Fibroblast of skin of back (primary cell): ENCODE results near the gene SH2B3.
"Not testable (repeated sequence)": the region's sequence is repeated elsewhere in the genome, so short reads cannot be mapped to it uniquely, and the experiment has no call there.

Source experiments
- DNase-seq: peaks from one replicate; pipeline ENCODE4 v3.0.0-alpha.2; 2013

Gene SH2B3

GRCh38 chr12:111444925-111445725, 39.4 kb downstream of the SH2B3 start:
- DNase-seq, result no peak

GRCh38 chr12:111445726-111446581, 40.2 kb downstream of the SH2B3 start:
- DNase-seq, result no peak

DNA sequence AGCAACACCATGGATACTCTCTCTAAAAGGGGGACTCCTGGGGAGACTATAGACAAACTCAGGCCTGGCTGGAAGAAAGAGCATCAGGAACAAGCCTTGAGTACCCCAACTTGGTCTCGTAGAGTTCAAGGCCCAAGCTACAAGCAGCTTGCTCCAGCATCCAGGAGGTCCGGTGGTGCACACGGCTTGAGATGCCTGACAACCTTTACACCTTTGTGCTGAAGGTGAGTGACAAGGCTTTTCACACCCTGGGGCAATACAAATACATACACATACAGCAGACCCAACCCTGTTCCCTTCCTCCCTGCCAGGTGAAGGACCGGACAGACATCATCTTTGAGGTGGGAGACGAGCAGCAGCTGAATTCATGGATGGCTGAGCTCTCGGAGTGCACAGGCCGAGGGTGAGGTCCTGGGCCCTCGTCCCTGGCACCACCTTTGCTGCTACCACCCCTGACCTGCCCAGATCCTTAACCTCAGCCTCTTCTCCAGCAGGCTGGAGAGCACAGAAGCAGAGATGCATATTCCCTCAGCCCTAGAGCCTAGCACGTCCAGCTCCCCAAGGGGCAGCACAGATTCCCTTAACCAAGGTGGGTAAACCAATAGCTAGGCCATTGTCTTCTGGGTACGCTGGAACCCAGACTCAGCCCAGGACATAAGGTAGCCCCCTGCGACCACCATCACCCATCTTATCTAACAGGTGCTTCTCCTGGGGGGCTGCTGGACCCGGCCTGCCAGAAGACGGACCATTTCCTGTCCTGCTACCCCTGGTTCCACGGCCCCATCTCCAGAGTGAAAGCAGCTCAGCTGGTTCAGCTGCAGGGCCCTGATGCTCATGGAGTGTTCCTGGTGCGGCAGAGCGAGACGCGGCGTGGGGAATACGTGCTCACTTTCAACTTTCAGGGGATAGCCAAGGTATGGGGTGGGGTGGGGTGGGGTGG, 41.2 kb downstream of the SH2B3 start:
- DNase-seq, result no peak

DNA sequence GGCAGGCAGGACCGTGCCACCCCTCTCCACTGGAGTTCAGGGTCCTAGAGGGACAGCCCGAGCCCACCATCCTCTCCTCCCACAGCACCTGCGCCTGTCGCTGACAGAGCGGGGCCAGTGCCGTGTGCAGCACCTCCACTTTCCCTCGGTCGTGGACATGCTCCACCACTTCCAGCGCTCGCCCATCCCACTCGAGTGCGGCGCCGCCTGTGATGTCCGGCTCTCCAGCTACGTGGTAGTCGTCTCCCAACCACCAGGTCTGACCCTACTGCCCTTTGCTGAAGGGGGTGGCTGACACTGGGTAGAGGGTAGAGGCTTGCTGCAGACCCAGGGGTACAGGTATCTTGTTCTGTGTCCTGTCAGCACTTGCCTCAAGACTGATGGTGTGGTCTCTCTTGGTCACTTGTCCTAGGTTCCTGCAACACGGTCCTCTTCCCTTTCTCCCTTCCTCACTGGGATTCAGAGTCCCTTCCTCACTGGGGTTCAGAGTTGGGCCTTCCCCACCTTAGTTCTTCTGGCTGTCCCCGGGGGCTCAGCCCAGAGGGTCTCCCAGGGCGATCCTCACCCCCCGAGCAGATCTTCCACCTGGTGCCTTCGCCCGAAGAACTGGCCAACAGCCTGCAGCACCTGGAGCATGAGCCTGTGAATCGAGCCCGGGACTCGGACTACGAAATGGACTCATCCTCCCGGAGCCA, 42.0 kb downstream of the SH2B3 start:
- no peak for DNase-seq

DNA sequence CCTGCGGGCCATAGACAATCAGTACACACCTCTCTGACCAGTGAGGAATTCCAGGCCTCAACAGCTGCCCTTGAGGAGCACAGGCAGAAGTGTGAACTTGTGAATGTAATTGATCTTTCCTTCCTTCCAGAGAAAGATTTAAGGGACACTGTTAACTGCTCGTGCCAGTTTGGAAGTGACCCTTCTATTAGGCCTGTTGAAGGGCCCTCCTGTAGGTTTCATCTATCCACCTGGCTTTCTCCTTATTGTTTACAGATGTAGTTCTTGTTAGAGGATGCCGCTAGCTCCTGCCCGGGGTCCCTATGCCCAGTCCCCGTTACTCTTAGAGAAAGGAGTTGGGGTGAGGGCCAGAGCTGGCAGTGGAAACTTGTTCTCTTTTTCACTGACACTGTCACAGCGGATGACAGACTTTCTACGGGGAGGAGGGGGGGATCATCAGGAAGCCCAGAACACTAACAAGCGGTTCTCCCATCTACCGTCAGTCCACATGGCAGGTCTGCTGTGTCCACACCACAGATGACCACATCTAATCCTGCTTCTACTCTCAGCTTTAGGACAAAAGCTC, 42.6 kb downstream of the SH2B3 start:
- no peak for DNase-seq

- no peak for DNase-seq
Observed at GRCh38 chr12:111448846-111449790, 43.4 kb downstream of the SH2B3 start.

- no peak for DNase-seq
Observed at GRCh38 chr12:111450676-111451075, 45.0 kb downstream of the SH2B3 start.

- DNase-seq, result no peak
Observed at GRCh38 chr12:111451232-111451631, 45.5 kb downstream of the SH2B3 start.

DNA sequence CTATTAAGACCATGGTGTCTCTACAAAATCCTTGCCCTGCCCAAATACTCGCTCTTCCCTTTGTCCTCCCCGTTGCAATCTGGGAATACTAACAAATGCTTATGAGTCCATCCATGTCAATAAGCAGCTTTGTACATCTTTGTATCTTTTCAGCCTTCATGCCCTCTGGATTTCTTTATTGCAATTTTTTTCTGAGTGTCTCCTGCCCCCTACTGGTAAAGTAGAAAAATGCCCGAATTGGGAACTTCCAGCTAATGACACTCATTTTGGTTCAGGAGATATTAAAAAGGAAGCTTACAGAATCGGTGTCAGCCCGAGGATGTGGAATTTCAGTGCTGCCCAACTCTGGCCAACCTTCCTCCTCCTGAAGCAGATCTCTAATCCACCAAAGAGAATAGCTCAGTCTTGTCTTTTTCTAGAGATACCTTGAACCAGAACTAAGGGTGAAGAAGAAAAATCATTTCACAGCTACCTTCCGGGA, 46.0 kb downstream of the SH2B3 start:
- peak; percentile 59 for DNase-seq

GRCh38 chr12:111453071-111453989, 47.6 kb downstream of the SH2B3 start:
- no peak for DNase-seq

- DNase-seq, result no peak
Observed at GRCh38 chr12:111454311-111454710, 48.6 kb downstream of the SH2B3 start.

DNA sequence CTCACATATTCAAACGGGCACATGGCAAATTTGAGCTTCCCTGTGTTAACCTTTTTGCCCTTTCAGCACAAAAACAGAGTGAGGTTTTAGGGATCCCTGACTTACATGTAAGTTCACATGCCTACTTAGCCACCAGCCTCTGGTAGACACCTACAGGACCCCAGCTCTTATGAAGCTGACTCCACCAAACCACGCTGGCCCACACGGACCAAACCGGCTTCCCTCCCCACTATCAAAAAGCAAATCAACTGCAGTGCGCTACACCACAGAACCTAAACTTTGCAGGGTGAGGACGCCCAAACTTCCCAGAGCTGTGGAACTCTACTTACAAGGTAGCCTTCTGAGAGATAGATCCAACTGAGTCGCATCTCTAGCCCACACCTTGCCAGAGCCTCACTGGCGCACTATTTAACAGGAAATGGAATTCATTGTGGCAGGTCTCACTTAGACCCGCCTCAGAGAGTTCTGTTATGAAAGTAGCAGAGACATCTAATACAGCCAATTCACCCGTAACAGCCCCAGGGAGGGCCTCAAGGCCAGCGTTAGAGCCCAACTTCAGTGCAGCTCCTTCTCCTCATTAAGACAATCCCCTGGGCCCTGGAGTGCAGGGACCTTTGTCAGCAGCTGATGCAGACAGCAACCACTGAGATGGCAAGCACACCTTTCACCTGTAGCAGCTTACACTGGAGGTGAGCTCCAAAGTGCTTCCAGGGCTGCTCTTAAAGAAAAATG, 49.2 kb downstream of the SH2B3 start:
- DNase-seq, result no peak

DNA sequence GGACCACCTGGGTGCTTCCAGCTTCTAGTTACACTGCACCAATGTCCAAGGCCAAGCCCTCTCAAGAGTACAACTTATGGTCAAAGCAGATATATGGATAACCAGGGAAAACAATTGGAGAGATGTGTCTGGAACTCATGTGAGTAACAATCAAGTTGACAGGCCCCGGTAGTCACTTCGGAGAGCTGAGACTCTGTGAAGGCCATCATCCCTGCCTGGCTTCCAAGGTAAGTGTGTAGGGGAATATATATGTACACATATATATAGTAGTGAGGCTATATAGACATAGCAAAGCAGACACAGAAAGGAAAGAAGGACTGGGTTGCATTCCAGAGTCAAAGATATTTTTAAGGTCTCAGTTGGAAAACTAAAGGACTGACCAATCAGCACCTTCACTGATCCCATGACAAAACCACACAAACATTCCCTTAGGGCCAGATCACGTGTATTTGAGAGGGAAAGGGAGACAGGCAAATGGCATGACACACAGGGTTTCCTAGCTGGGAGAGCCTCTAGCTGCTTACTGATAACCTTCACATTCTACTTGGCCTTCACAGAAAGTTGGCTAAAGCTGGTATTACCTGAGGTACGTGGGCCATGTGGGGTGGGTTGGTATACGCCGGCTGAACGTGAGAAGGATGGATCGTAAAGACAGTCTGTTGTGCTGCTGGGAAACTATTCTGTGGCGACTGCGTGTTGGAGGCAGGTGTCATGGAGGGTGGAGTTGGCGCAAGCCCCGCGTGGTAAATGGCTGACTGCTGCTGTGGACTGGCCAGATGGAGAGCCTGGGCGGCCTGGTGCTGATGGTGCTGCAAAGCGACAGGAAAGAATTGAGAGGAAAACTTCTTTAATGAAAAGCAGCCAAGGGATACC, 50.0 kb downstream of the SH2B3 start:
- DNase-seq, result peak; percentile 89

- no peak for DNase-seq
Observed at GRCh38 chr12:111457071-111457470, 51.3 kb downstream of the SH2B3 start.

GRCh38 chr12:111457577-111457976, 51.9 kb downstream of the SH2B3 start:
- DNase-seq, result no peak

- DNase-seq, result no peak
Observed at GRCh38 chr12:111458546-111459172, 52.9 kb downstream of the SH2B3 start.

DNA sequence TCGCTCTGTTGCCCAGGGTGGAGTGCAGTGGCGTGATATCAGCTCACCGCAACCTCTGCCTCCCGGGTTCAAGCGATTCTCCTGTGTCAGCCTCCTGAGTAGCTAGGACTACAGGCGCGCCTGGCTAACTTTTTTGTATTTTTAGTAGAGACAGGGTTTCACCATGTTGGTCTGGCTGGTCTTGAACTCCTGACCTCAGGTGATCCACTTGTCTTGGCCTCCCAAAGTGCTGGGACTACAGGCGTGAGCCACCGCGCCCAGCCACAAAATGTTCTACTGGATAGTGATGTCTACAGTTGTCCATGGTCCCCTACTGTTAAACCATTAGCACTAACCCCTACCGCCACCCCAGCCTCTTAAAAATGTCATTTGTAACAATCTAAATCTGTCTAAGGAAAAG, 54.4 kb downstream of the SH2B3 start:
- DNase-seq, result not testable (repeated sequence)
